Muscle layer of colon (tissue), 2 donors: ENCODE results near the gene AGAP1.

Source experiments
- H3K27ac ChIP-seq: one replicate; pipeline ENCODE4 v1.7.0; 2013; ENCODE audit warnings: low read depth, mild to moderate bottlenecking, low read length, moderate library complexity
- H3K27me3 ChIP-seq, 2 donors: one replicate each; pipeline ENCODE4 v1.7.0; 2013; ENCODE audit warnings: low read length in 2 of 2, mild to moderate bottlenecking in 2 of 2; ENCODE audit not compliant: insufficient read depth in 2 of 2, control insufficient read depth in 1 of 2
- H3K36me3 ChIP-seq: one replicate; pipeline ENCODE4 v1.7.0; 2013; ENCODE audit warnings: mild to moderate bottlenecking, low read length; ENCODE audit not compliant: insufficient read depth
- H3K4me1 ChIP-seq: one replicate; pipeline ENCODE4 v1.7.0; 2013; ENCODE audit warnings: mild to moderate bottlenecking, low read length; ENCODE audit not compliant: insufficient read depth
- H3K4me3 ChIP-seq, 2 donors: one replicate each; pipeline ENCODE4 v1.7.0; 2013; ENCODE audit warnings: low read length in 2 of 2, low read depth in 1 of 2, mild to moderate bottlenecking in 1 of 2, moderate library complexity in 1 of 2
- H3K9ac ChIP-seq: one replicate; pipeline ENCODE4 v1.7.0; 2013; ENCODE audit warnings: low read length
- H3K9me3 ChIP-seq: one replicate; pipeline ENCODE4 v1.7.0; 2013; ENCODE audit warnings: mild to moderate bottlenecking, low read length
- donor health status: abdominal sarcoma.
- donor health status: Adenocarcinoma of cecum.

Gene AGAP1

GRCh38 chr2:235934774-235935484 lies 441.1 kb downstream of the AGAP1 start:
- H3K4me1 ChIP-seq = no peaks in the 10 kb centered on the region
- H3K9ac ChIP-seq = no peak overlapping the region
- no peaks in the 10 kb centered on the region for H3K9me3 ChIP-seq
- H3K27me3 ChIP-seq = no peaks in the 10 kb centered on the region
- no peak overlapping the region for H3K4me3 ChIP-seq
- no peak overlapping the region for H3K27ac ChIP-seq
- H3K36me3 ChIP-seq = peaks cover 29% of the 10 kb centered on the region

GRCh38 chr2:235935773-235936172 lies 441.9 kb downstream of the AGAP1 start:
- Histone ChIP-seq H3K27me3 (no peaks in the 10 kb centered on the region), H3K36me3 (peaks cover 30% of the 10 kb centered on the region), H3K9ac (no peak overlapping the region)

GRCh38 chr2:235936493-235936892 lies 442.6 kb downstream of the AGAP1 start:
- Histone ChIP-seq H3K9ac (no peak overlapping the region), H3K4me1 (no peaks in the 10 kb centered on the region), H3K27ac (no peak overlapping the region), H3K4me3 (no peak overlapping the region), H3K27me3 (no peaks in the 10 kb centered on the region), H3K36me3 (peaks cover 24% of the 10 kb centered on the region), H3K9me3 (no peaks in the 10 kb centered on the region)

More at GRCh38 chr2:235935773-235936172, 441.9 kb downstream of the AGAP1 start:
- no peaks in the 10 kb centered on the region for H3K4me1 ChIP-seq
- H3K27ac ChIP-seq = no peak overlapping the region
- no peaks in the 10 kb centered on the region for H3K9me3 ChIP-seq
- H3K4me3 ChIP-seq = no peak overlapping the region

DNA sequence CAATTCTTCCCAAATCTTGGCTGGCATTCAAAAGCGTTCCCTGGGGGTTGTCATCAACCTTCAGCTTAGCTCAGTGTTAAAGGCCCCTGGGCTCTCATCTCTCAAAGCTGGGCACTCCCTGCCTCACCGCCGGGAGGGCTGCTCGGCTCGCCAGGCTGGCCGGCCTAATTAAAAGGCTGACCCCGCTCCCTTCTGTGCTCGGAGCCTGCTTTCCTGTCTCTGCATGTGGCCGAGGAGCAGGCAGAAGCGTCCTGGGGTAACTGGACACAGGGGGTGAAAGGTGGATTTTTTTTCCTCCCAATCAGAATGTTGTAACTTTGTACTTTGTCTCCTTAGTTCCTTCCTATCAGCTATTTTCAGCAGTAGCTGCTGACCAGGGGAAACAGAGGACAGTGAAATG lies 443.2 kb downstream of the AGAP1 start:
- H3K4me1 ChIP-seq = no peaks in the 10 kb centered on the region

GRCh38 chr2:235937526-235937925 lies 443.7 kb downstream of the AGAP1 start:
- no peaks in the 10 kb centered on the region for H3K27me3 ChIP-seq
- peaks cover 17% of the 10 kb centered on the region for H3K36me3 ChIP-seq
- no peak overlapping the region for H3K4me3 ChIP-seq
- H3K27ac ChIP-seq = no peak overlapping the region
- no peaks in the 10 kb centered on the region for H3K9me3 ChIP-seq
- no peaks in the 10 kb centered on the region for H3K4me1 ChIP-seq
- no peak overlapping the region for H3K9ac ChIP-seq

More for the DNA sequence above, 443.2 kb downstream of the AGAP1 start:
- Histone ChIP-seq H3K9ac (no peak overlapping the region), H3K4me3 (no peak overlapping the region), H3K36me3 (peaks cover 18% of the 10 kb centered on the region), H3K27me3 (no peaks in the 10 kb centered on the region), H3K9me3 (no peaks in the 10 kb centered on the region), H3K27ac (no peak overlapping the region)

DNA sequence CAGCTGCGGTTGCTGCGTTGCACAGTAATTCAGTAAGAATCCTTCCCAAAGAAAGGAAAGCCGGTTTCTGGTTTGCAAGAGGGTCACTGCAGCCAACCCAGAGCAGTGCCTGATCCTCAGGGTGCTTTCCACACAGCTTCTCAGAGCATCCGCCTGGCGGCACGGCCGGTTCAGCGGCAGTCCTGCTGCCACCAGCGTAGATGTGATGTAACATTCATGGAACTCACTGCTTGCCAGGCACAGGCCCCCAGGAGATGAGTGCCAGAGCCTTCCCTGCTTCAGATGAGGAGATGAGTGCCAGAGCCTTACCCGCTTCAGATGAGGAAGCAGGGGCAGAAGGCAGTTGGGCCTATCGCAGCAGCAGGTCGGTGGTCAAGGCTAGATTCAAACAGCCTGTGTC lies 444.1 kb downstream of the AGAP1 start:
- Histone ChIP-seq H3K4me1 (no peaks in the 10 kb centered on the region), H3K4me3 (no peak overlapping the region), H3K9ac (no peak overlapping the region), H3K27me3 (no peaks in the 10 kb centered on the region), H3K27ac (no peak overlapping the region), H3K36me3 (peaks cover 13% of the 10 kb centered on the region), H3K9me3 (no peaks in the 10 kb centered on the region)

- no peaks in the 10 kb centered on the region for H3K27me3 ChIP-seq
- H3K4me3 ChIP-seq = no peak overlapping the region
- peaks cover 13% of the 10 kb centered on the region for H3K36me3 ChIP-seq
- no peaks in the 10 kb centered on the region for H3K4me1 ChIP-seq
- no peaks in the 10 kb centered on the region for H3K9me3 ChIP-seq
- H3K9ac ChIP-seq = no peak overlapping the region
- H3K27ac ChIP-seq = no peak overlapping the region
These were observed 444.8 kb downstream of the AGAP1 start for GRCh38 chr2:235938611-235939010.

GRCh38 chr2:235939471-235939870 lies 445.6 kb downstream of the AGAP1 start:
- Histone ChIP-seq H3K4me3 (no peak overlapping the region), H3K9ac (no peak overlapping the region), H3K9me3 (no peaks in the 10 kb centered on the region), H3K27ac (no peak overlapping the region), H3K36me3 (peaks cover 13% of the 10 kb centered on the region), H3K27me3 (no peaks in the 10 kb centered on the region), H3K4me1 (no peaks in the 10 kb centered on the region)

- Histone ChIP-seq H3K27me3 (no peaks in the 10 kb centered on the region), H3K4me1 (no peaks in the 10 kb centered on the region), H3K27ac (no peak overlapping the region), H3K9ac (no peak overlapping the region), H3K9me3 (no peaks in the 10 kb centered on the region), H3K4me3 (no peak overlapping the region), H3K36me3 (peaks cover 13% of the 10 kb centered on the region)
These were observed 446.5 kb downstream of the AGAP1 start for GRCh38 chr2:235940330-235940729.

- Histone ChIP-seq H3K27ac (no peak overlapping the region), H3K36me3 (peaks cover 4% of the 10 kb centered on the region), H3K27me3 (no peaks in the 10 kb centered on the region), H3K4me3 (no peak overlapping the region), H3K9ac (no peak overlapping the region), H3K9me3 (no peaks in the 10 kb centered on the region), H3K4me1 (no peaks in the 10 kb centered on the region)
These were observed 450.7 kb downstream of the AGAP1 start for GRCh38 chr2:235944591-235944990.

DNA sequence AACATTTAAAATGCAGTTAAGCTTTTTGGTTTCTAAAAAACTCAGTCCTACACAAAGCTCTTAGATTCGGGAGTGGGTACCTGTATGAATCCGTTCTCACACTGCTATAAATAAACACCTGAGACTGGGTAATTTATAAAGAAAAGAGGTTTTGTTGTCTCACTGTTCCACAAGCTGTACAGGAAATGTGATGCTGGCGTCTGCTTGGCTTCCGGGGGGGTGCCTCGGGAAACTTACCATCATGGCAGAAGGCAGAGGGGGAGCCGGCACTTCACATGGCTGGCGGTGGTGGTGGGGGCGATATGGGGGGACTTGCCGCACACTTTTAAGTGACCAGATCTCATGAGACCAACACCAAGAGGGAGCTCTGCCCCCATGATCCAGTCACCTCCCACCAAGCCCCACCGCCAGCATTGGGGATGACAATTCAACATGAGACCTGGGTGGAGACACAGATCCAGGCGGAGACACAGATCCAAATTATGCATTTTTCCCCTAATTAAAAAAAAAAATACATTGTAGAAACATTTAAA lies 451.8 kb downstream of the AGAP1 start:
- Histone ChIP-seq H3K4me1 (no peaks in the 10 kb centered on the region), H3K27ac (no peak overlapping the region), H3K4me3 (no peak overlapping the region), H3K27me3 (no peaks in the 10 kb centered on the region), H3K9ac (no peak overlapping the region), H3K9me3 (no peaks in the 10 kb centered on the region), H3K36me3 (no peaks in the 10 kb centered on the region)

DNA sequence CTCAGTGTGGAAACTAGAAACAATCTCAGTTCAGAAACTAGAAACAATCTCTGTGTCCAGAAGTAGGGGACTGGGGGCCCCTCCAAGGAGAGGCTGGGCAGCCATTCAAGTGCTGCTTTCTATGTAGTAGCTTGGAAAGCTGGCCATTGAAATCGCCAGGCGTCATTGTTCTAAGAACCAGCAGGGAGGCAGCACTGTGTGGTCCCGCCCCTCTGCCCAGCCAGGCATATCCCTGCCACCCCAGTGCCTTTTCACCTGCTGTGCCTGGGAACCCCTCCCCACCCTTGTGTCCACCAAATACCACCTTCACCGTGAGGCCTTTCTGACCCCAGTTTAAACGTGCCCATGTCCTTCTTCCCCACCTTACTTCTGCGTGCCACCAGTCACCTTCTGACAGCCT lies 452.7 kb downstream of the AGAP1 start:
- H3K4me3 ChIP-seq = no peak overlapping the region
- no peaks in the 10 kb centered on the region for H3K4me1 ChIP-seq
- H3K27ac ChIP-seq = no peak overlapping the region
- H3K27me3 ChIP-seq = no peaks in the 10 kb centered on the region
- H3K36me3 ChIP-seq = peaks cover 5% of the 10 kb centered on the region
- H3K9ac ChIP-seq = no peak overlapping the region
- H3K9me3 ChIP-seq = no peaks in the 10 kb centered on the region
